ENCODE measurements around the gene IL20. TPM values are rescaled to one million over a fixed set of nuclear protein-coding genes. Genes with fewer than 3 reads are reported as not detected.

IL20 gene
- total RNA-seq, 1 experiment from 2014 or later, result not detected

- DNase-seq (ENCODE audit: low read depth), result no peak
Observed at GRCh38 chr1:206878456-206878855, 13.0 kb downstream of the IL20 start.

- no peak for DNase-seq (ENCODE audit: low read depth)
Observed at GRCh38 chr1:206880314-206880713, 14.9 kb downstream of the IL20 start.

GRCh38 chr1:206882555-206882954 is 17.1 kb downstream of the IL20 start:
- DNase-seq (ENCODE audit: low read depth), result no peak

- no peak for DNase-seq (ENCODE audit: low read depth)
Observed at GRCh38 chr1:206883160-206883559, 17.7 kb downstream of the IL20 start.

GRCh38 chr1:206883876-206884275 is 18.5 kb downstream of the IL20 start:
- DNase-seq (ENCODE audit: low read depth), result no peak

- DNase-seq (ENCODE audit: low read depth), result no peak
Observed at GRCh38 chr1:206885341-206886060, 20.1 kb downstream of the IL20 start.

GRCh38 chr1:206886831-206887230 is 21.4 kb downstream of the IL20 start:
- DNase-seq (ENCODE audit: low read depth), result no peak

- DNase-seq (ENCODE audit: low read depth), result no peak
Observed at GRCh38 chr1:206887701-206888100, 22.3 kb downstream of the IL20 start.

GRCh38 chr1:206890125-206891060 is 25.0 kb downstream of the IL20 start:
- DNase-seq (ENCODE audit: low read depth), result peak; percentile 58

GRCh38 chr1:206891412-206891811 is 26.0 kb downstream of the IL20 start:
- no peak for DNase-seq (ENCODE audit: low read depth)

- DNase-seq (ENCODE audit: low read depth), result no peak
Observed at GRCh38 chr1:206892351-206892984, 27.0 kb downstream of the IL20 start.

- no peak for DNase-seq (ENCODE audit: low read depth)
Observed at GRCh38 chr1:206893380-206893779, 28.0 kb downstream of the IL20 start.

GRCh38 chr1:206895325-206895724 is 29.9 kb downstream of the IL20 start:
- no peak for DNase-seq (ENCODE audit: low read depth)

GRCh38 chr1:206895837-206896242 is 30.4 kb downstream of the IL20 start:
- no peak for DNase-seq (ENCODE audit: low read depth)

- DNase-seq (ENCODE audit: low read depth), result no peak
Observed at GRCh38 chr1:206896261-206896660, 30.8 kb downstream of the IL20 start.

GRCh38 chr1:206897175-206897574 is 31.8 kb downstream of the IL20 start, which contains the start of gene IL24:
IL24 (plus strand) TSS chr1:206897443; CDS start chr1:206897833, 390 bp downstream.
- DNase-seq (ENCODE audit: low read depth), result no peak

- peak; percentile 64 for DNase-seq (ENCODE audit: low read depth)
Observed at GRCh38 chr1:206898089-206898914, 32.9 kb downstream of the IL20 start.

GRCh38 chr1:206898915-206899431 is 33.5 kb downstream of the IL20 start:
- no peak for DNase-seq (ENCODE audit: low read depth)

- no peak for DNase-seq (ENCODE audit: low read depth)
Observed at GRCh38 chr1:206899717-206900116, 34.3 kb downstream of the IL20 start.

GRCh38 chr1:206900149-206900548 is 34.7 kb downstream of the IL20 start:
- DNase-seq (ENCODE audit: low read depth), result no peak

GRCh38 chr1:206901944-206902343 is 36.5 kb downstream of the IL20 start:
- DNase-seq (ENCODE audit: low read depth), result no peak
